HEK293T (cell line): ENCODE measurements around the gene NIM1K.

Source experiments
- BHLHE40 ChIP-seq: fragments of 450-650 bp; IDR thresholded peaks from 2 replicates; pipeline ENCODE4 v1.6.1; 2016; ENCODE audit warnings: mild to moderate bottlenecking, moderate library complexity, borderline replicate concordance
- HDGF ChIP-seq: fragments of 450-650 bp; IDR thresholded peaks from 2 replicates; pipeline ENCODE4 v1.6.1; 2017; ENCODE audit warnings: antibody characterized with exemption, borderline replicate concordance
- L3MBTL2 ChIP-seq: fragments of 450-650 bp; conservative IDR thresholded peaks from 2 replicates; pipeline ENCODE4 v1.6.1; 2016; ENCODE audit warnings: mild to moderate bottlenecking
- PKNOX1 ChIP-seq: fragments of 450-650 bp; IDR thresholded peaks from 2 replicates; pipeline ENCODE4 v1.6.1; 2016

GRCh38 chr5:43255704-43256103 is 63.7 kb downstream of the NIM1K start:
- no peak for TF ChIP-seq PKNOX1
- TF ChIP-seq HDGF = no peak
- TF ChIP-seq BHLHE40 = no peak
- TF ChIP-seq L3MBTL2 = no peak
